ENCODE results near the gene SMAD5. TPM values are rescaled to one million over a fixed set of nuclear protein-coding genes. Genes with fewer than 3 reads are reported as not detected.

Gene SMAD5
- total and polyA plus RNA-seq, 2 donors from 2014 or later, result 9.9 to 67.7 TPM

DNA sequence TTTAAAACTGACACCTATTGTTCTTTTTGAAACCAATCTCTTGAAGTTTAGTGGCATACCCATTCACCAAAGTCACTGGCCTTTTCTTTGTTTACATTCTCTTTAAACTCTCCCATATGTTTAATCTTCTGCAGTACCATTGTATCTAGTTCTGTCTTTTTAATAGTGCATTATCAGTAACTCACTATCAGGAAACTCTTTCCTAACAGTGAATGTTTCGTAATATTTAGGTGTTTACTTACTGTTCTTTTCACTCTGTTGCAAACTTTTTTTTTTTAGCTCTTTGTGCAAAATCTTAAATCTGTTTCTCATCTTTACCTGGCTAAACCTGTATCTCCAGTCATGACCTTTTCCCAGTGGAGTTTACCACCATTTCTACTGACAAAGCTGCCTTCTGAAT is 17.2 kb downstream of the SMAD5 start:
- Histone ChIP-seq H3K4me1 (ENCODE audit: control insufficient read depth in 2 of 3, insufficient read depth in 2 of 3, low read depth in 1 of 3, low read length in 3 of 3) (peaks cover 0 to 4% (median 0%) of the 10 kb centered on the region in 3 donors), H3K9me3 (ENCODE audit: control insufficient read depth in 2 of 3, insufficient read depth in 1 of 3, low read length in 3 of 3) (no peaks in the 10 kb centered on the region), H3K4me3 (ENCODE audit: low read length in 3 of 3) (no peak overlapping the region), H3K27me3 (ENCODE audit: control insufficient read depth, insufficient read depth, low read length) (no peaks in the 10 kb centered on the region), H3K9ac (ENCODE audit: low read length in 3 of 3) (no peak overlapping the region), H3K27ac (ENCODE audit: low read depth in 2 of 2, low read length in 2 of 2) (no peak overlapping the region), H3K36me3 (ENCODE audit: control insufficient read depth in 2 of 3, insufficient read depth in 3 of 3, low read length in 3 of 3) (peaks cover 0 to 11% (median 6%) of the 10 kb centered on the region in 3 donors)
- no peak for DNase-seq
- intact Hi-C loops (cut with DNase I), result no loop called here
- TF ChIP-seq, protein P1, sequence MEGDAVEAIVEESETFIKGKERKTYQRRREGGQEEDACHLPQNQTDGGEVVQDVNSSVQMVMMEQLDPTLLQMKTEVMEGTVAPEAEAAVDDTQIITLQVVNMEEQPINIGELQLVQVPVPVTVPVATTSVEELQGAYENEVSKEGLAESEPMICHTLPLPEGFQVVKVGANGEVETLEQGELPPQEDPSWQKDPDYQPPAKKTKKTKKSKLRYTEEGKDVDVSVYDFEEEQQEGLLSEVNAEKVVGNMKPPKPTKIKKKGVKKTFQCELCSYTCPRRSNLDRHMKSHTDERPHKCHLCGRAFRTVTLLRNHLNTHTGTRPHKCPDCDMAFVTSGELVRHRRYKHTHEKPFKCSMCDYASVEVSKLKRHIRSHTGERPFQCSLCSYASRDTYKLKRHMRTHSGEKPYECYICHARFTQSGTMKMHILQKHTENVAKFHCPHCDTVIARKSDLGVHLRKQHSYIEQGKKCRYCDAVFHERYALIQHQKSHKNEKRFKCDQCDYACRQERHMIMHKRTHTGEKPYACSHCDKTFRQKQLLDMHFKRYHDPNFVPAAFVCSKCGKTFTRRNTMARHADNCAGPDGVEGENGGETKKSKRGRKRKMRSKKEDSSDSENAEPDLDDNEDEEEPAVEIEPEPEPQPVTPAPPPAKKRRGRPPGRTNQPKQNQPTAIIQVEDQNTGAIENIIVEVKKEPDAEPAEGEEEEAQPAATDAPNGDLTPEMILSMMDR (IDR thresholded peaks at IDR 0.05; ENCODE audit: borderline replicate concordance, extremely low read depth, insufficient read depth), result no peak
- FAIRE-seq, result no peak

DNA sequence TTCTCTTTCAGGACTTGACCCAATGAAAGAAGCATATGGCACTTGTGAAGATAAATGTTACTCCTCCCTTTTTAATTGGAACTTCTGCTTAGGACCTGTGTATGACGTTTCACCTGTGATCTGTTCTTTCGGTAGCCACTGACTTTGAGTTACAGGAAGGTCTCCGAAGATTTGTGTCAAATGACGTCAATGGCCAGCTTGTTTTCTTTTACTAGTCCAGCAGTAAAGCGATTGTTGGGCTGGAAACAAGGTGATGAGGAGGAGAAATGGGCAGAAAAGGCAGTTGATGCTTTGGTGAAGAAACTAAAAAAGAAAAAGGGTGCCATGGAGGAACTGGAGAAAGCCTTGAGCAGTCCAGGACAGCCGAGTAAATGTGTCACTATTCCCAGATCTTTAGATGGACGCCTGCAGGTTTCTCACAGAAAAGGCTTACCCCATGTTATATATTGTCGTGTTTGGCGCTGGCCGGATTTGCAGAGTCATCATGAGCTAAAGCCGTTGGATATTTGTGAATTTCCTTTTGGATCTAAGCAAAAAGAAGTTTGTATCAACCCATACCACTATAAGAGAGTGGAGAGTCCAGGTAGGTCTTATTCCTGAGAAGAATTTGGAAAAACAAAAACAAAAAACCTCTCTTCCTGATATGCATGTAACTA is 21.1 kb downstream of the SMAD5 start:
- H3K4me1 ChIP-seq (ENCODE audit: control insufficient read depth in 2 of 3, insufficient read depth in 2 of 3, low read depth in 1 of 3, low read length in 3 of 3), result peaks cover 0 to 4% (median 0%) of the 10 kb centered on the region in 3 donors
- peaks cover 8 to 25% (median 9%) of the 10 kb centered on the region in 3 donors for H3K36me3 ChIP-seq (ENCODE audit: control insufficient read depth in 2 of 3, insufficient read depth in 3 of 3, low read length in 3 of 3)
- intact Hi-C loops (cut with DNase I), result no loop called here

DNA sequence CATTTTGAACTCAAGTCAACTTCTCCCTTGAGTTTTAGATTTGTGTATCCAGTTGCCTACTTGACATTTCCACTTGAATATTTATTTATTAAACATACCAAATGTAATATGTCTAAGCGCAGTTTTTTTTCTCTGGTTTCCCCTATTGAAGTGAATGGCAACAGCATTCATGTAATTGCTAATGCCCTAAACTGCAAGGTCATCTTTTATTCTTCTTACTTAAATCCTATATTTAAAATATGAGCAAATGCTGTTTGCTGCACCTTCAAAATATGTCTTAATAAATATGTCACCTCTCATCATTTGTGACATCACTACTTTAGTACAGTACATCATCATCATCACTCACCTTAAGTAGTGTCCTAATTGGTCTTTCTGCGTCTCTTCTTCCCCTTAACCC is 22.4 kb downstream of the SMAD5 start:
- H3K9me3 ChIP-seq (ENCODE audit: control insufficient read depth in 2 of 3, insufficient read depth in 1 of 3, low read length in 3 of 3), result no peaks in the 10 kb centered on the region
- H3K9ac ChIP-seq (ENCODE audit: low read length in 3 of 3), result no peak overlapping the region
- intact Hi-C loops (cut with DNase I), result no loop called here
- peaks cover 8 to 25% (median 9%) of the 10 kb centered on the region in 3 donors for H3K36me3 ChIP-seq (ENCODE audit: control insufficient read depth in 2 of 3, insufficient read depth in 3 of 3, low read length in 3 of 3)
- FAIRE-seq (no peak), DNase-seq (no peak)
- H3K4me3 ChIP-seq (ENCODE audit: low read length in 3 of 3), result no peak overlapping the region
- H3K4me1 ChIP-seq (ENCODE audit: control insufficient read depth in 2 of 3, insufficient read depth in 2 of 3, low read depth in 1 of 3, low read length in 3 of 3), result peaks cover 0 to under 1% (median 0%) of the 10 kb centered on the region in 3 donors
- no peaks in the 10 kb centered on the region for H3K27me3 ChIP-seq (ENCODE audit: control insufficient read depth, insufficient read depth, low read length)
- TF ChIP-seq, protein P1 (IDR thresholded peaks at IDR 0.05; ENCODE audit: borderline replicate concordance, extremely low read depth, insufficient read depth), result no peak
- no peak overlapping the region for H3K27ac ChIP-seq (ENCODE audit: low read depth in 2 of 2, low read length in 2 of 2)

More for the DNA sequence above, 21.1 kb downstream of the SMAD5 start:
- Histone ChIP-seq H3K9ac (ENCODE audit: low read length in 3 of 3) (no peak overlapping the region), H3K9me3 (ENCODE audit: control insufficient read depth in 2 of 3, insufficient read depth in 1 of 3, low read length in 3 of 3) (no peaks in the 10 kb centered on the region), H3K4me3 (ENCODE audit: low read length in 3 of 3) (no peak overlapping the region), H3K27ac (ENCODE audit: low read depth in 2 of 2, low read length in 2 of 2) (no peak overlapping the region), H3K27me3 (ENCODE audit: control insufficient read depth, insufficient read depth, low read length) (no peaks in the 10 kb centered on the region)
- FAIRE-seq (no peak), DNase-seq (no peak)
- TF ChIP-seq, protein P1 (IDR thresholded peaks at IDR 0.05; ENCODE audit: borderline replicate concordance, extremely low read depth, insufficient read depth), result no peak
